Osteocyte (in vitro differentiated cells): ENCODE measurements around the gene AKAP6. TPM values are rescaled to one million over a fixed set of nuclear protein-coding genes. Genes with fewer than 3 reads are reported as not detected.
A peak's percentile ranks its signal among the peaks of the same experiment; 100 is the strongest.

Source experiments
- DNase-seq: peaks from one replicate; pipeline ENCODE4 v3.0.0; 2021; ENCODE audit warnings: mixed read lengths; ENCODE audit not compliant: unreplicated experiment; ENCODE audit errors: extremely low spot score
- H3K27ac Mint-ChIP-seq: one replicate; pipeline ENCODE4 v1.8.0; 2021; ENCODE audit warnings: mild to moderate bottlenecking, mixed read lengths; ENCODE audit not compliant: unreplicated experiment
- H3K27me3 Mint-ChIP-seq: one replicate; pipeline ENCODE4 v1.8.0; 2021; ENCODE audit warnings: mixed read lengths; ENCODE audit not compliant: unreplicated experiment
- H3K36me3 Mint-ChIP-seq: one replicate; pipeline ENCODE4 v1.8.0; 2021; ENCODE audit warnings: mixed read lengths; ENCODE audit not compliant: unreplicated experiment
- H3K4me1 Mint-ChIP-seq: one replicate; pipeline ENCODE4 v1.8.0; 2021; ENCODE audit warnings: mixed read lengths; ENCODE audit not compliant: unreplicated experiment
- H3K4me3 Mint-ChIP-seq: one replicate; pipeline ENCODE4 v1.8.0; 2021; ENCODE audit warnings: mild to moderate bottlenecking, moderate library complexity, mixed read lengths; ENCODE audit not compliant: unreplicated experiment
- H3K9me3 Mint-ChIP-seq: one replicate; pipeline ENCODE4 v1.8.0; 2021; ENCODE audit warnings: mixed read lengths; ENCODE audit not compliant: unreplicated experiment
- CTCF ChIP-seq: fragments of 200-600 bp; sonication (generic); IDR thresholded peaks from 2 replicates; pipeline ENCODE4 v1.5.0; 2021; ENCODE audit warnings: antibody characterized with exemption, mild to moderate bottlenecking, moderate library complexity
- total RNA-seq: library from RNA; stranded (reverse); gene quantifications from 2 replicates; pipeline ENCODE4 v1.2.1, GENCODE V29; 2021

Gene AKAP6
- total RNA-seq, 1 donor from 2014 or later: 4.1 TPM

DNA sequence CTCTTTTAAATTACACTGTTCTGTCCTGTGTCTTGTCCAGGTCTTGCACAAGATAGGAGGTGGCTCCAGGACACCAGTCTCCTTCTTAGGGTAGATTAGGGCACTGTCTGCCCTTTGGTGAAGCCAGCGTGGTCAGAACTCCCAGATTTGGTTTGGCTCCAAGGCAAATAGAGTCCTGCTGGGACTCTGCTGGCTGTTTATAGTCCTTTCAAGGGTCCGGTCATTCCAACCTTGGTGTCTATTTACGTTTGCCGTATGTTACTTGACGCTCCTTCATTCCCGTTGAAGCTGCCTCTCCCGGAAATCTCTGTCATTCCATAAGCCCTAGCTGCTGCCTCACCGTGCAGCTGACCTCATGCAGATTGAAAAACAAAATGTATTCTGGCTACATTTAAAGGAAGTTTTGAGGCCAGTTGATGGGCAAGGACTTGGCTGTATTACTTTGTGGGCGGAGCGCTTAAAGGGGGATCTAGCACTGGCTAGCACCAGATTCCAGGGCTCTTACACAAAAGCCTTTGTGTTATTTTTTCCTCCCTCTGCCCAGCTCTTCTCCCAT, 180.6 kb downstream of the AKAP6 start:
- Mint-ChIP-seq H3K36me3 (no peaks in the 10 kb centered on the region), H3K4me1 (peaks cover 62% of the 10 kb centered on the region), H3K4me3 (peak overlapping the region; percentile 3), H3K27me3 (no peaks in the 10 kb centered on the region), H3K27ac (peak overlapping the region; percentile 95), H3K9me3 (no peaks in the 10 kb centered on the region)
- peak; percentile 88 for DNase-seq
- no peak for TF ChIP-seq CTCF

GRCh38 chr14:32510815-32511214, 181.7 kb downstream of the AKAP6 start:
- H3K9me3 Mint-ChIP-seq: no peaks in the 10 kb centered on the region
- peaks cover 62% of the 10 kb centered on the region for H3K4me1 Mint-ChIP-seq
- H3K27me3 Mint-ChIP-seq: no peaks in the 10 kb centered on the region
- H3K4me3 Mint-ChIP-seq: no peak overlapping the region
- H3K27ac Mint-ChIP-seq: peak overlapping the region; percentile 88
- no peaks in the 10 kb centered on the region for H3K36me3 Mint-ChIP-seq
- DNase-seq: no peak
- no peak for TF ChIP-seq CTCF

DNA sequence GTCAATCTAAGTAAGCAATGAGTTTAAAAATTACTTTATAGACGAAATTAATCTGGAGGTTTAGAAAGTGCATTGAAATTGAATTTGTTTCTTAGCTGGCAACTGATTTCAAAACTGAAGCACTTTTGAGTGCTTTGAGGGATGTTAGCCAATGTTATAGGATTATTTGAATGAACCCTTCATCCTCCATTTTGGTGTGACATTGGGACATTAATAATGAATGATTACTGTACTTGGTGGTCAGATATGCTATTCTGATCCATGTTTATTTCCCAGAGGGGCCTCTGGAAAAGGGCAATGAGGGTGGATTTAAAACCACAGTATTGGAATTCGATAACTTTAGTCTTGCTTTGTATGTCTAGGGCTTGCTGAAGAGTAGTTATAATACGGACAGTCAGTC, 183.2 kb downstream of the AKAP6 start:
- Mint-ChIP-seq H3K27me3 (no peaks in the 10 kb centered on the region), H3K36me3 (no peaks in the 10 kb centered on the region), H3K27ac (peak overlapping the region; percentile 1), H3K9me3 (no peaks in the 10 kb centered on the region), H3K4me1 (peaks cover 61% of the 10 kb centered on the region), H3K4me3 (no peak overlapping the region)
- TF ChIP-seq CTCF: no peak
- no peak for DNase-seq

DNA sequence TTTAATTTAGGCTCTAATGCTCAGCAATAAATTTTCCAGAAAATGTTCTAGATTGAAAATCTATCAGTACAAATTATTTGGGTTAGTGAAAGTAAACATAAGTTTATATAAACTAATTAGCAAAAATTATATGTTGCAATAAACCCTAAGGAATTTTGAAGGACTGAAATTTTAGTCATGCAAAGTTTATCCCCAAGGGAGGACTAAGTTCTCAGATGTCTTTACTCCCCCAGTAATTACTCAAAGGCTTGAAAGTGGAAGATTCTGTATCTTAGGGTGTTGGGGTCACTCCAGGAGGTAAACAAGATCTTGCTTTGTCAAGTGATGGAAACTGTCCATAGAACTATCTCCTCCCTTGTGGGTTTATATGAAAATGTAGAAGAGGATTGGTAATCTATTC, 183.7 kb downstream of the AKAP6 start:
- Mint-ChIP-seq H3K36me3 (no peaks in the 10 kb centered on the region), H3K4me1 (peaks cover 58% of the 10 kb centered on the region), H3K27ac (peak overlapping the region; percentile 77), H3K4me3 (no peak overlapping the region), H3K9me3 (no peaks in the 10 kb centered on the region), H3K27me3 (no peaks in the 10 kb centered on the region)
- no peak for DNase-seq
- TF ChIP-seq CTCF: no peak

- peaks cover 51% of the 10 kb centered on the region for H3K4me1 Mint-ChIP-seq
- peak; percentile 61 for TF ChIP-seq CTCF
- H3K9me3 Mint-ChIP-seq: peaks cover 6% of the 10 kb centered on the region
- no peak for DNase-seq
- H3K27ac Mint-ChIP-seq: peak overlapping the region; percentile 77
- H3K36me3 Mint-ChIP-seq: no peaks in the 10 kb centered on the region
- no peak overlapping the region for H3K4me3 Mint-ChIP-seq
- no peaks in the 10 kb centered on the region for H3K27me3 Mint-ChIP-seq
Observed at GRCh38 chr14:32513571-32514009, 184.5 kb downstream of the AKAP6 start.
